Measurements from ENCODE around the gene OPA3.
A peak's percentile ranks its signal among the peaks of the same experiment; 100 is the strongest.
"Not testable (repeated sequence)": the region's sequence is repeated elsewhere in the genome, so short reads cannot be mapped to it uniquely, and the experiment has no call there.

OPA3 gene

DNA sequence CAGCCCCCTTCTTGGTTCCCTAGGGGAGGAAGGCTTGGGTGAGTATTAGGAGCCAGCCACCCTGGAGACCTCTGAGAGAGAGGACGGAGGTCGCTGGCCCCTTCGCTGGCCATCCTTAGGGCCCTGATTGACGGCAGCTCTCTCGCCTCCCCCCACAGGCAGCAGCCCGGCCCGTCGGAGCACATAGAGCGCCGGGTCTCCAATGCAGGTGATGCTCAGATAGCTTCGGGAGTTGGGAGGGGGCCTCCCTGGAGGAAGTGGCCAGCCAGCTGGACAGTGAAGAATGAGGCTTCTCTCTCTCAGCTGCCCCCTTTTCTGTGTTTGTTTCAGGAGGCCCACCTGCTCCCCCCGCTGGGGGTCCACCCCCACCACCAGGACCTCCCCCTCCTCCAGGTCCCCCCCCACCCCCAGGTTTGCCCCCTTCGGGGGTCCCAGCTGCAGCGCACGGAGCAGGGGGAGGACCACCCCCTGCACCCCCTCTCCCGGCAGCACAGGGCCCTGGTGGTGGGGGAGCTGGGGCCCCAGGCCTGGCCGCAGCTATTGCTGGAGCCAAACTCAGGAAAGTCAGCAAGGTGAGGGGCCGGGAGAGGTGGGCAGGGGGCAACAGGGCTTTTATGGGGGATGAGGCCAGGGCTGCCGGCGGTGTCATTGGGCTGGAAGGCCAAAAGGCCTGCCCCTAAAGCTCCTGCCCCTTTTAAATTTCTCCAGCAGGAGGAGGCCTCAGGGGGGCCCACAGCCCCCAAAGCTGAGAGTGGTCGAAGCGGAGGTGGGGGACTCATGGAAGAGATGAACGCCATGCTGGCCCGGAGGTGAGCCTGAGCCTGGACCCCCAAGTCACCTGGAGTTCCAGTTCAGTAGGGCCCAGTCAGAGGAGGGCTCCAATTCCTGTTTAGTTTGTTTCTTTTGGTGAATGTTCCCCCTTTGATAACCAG is 62.3 kb downstream of the OPA3 start:
- DNase-seq: no peak

DNA sequence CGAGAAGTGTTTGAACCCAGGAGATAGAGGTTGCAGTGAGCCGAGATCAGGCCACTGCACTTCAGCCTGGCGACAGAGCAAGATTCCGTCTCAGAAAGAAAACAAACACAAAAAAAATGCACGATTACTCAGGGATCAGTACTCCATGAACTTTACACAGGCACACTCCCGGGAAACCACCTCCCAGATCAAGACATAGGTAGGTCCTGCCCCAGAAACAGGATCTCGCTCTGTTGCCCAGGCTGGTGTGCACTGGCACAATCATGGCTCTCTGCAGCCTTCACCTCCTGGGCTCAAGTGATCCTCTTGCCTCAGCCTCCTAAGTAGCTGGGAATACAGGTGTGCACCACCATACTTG is 66.2 kb downstream of the OPA3 start:
- DNase-seq: no peak

DNA sequence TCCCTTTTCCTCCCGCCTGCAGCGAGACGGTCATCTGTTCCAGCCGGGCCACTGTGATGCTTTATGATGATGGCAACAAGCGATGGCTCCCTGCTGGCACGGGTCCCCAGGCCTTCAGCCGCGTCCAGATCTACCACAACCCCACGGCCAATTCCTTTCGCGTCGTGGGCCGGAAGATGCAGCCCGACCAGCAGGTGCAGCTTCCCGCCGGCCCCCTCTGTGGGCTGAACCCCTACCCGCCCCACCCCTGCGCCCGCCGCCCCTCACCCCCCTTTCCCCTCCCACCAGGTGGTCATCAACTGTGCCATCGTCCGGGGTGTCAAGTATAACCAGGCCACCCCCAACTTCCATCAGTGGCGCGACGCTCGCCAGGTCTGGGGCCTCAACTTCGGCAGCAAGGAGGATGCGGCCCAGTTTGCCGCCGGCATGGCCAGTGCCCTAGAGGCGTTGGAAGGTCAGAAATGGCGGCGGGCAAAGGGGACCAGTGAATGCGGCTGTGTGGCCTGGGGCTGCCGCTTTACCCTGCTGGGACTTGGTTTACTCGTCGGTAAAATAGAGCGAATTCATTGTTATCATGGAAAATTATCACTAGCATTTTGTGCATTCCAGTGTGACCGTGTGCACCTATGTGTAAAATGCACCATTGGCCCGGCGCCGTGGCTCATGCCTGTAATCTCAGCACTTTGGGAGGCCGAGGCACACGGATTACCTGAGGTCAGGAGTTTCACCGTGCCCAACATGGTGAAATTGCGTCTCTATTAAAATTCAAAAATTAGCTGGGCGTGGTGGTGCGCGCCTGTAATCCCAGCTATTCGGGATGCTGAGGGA is 66.7 kb downstream of the OPA3 start:
- DNase-seq: no peak

DNA sequence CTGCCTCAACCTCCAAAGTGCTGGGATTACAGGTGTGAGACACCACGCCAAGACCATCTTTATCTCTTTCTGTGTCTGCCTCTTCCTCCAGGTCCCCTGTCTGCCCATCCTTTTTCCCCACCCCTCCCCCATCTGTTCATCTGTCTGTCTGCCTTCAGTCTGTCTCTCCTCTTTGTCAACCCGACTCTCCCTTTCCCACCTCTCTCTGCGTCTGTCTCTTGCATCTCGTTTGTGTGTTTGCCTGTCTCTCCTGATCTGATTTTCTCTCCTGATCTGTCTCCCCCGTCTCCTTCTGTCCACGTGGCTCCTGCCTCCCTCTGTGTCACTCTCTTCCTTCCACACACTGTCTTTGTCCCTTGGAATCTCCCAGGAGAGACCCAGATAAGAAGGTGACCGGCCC is 67.4 kb downstream of the OPA3 start:
- DNase-seq: no peak

DNA sequence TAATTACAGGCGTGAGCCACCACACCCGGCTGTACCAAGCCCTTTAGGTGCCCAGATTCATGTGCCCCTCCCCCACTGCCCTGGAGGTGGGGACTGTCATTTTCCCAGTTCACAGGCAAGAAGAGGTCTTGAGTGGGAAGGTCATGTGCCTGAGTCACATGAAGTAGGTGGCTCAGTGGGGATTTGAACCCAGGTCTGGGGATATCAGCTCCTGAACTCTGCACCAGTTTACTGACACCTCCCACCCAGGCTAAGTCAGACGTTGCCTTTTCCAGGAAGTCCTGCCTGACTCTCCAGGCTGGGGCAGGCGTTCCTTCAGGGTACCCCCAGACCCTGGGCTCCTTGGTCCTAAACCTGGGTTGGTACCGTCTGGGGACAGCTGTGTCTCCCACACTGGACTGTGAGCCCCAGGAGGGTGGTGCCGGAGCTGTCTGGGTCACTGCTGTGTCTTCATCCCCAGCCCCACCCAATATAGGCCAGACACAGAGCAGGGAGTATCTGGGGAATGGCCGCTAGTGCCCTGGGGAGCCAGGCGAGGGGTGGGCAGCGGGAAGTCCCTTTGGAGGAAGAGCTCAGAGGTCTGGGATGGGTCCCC is 68.7 kb downstream of the OPA3 start:
- no peak for DNase-seq

DNA sequence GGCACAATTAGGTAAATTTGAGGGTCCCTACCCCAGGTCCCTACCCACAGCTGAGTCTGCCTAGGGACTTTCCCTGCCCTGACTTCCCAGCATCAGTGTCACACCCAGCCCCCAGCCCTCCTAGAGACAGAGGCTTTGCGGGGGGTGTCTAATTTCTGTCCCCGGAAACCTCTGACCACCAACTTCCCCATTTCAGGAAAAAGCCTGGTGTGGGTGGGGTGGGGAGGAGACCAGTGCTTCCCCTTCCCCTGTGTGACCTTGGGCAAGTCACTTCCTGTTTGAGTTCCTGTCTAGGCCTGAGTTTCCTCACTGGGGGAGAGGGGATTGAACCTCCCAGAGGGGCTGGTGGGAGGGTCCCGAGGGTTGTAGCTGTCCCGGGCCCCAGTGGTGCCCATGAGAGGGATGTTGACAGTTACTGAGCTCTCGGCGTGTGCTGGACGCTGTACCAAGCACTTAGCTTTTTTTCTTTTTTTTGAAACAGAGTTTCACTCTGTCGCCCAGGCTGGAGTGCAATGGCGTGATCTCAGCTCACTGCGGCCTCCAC is 69.4 kb downstream of the OPA3 start:
- DNase-seq: peak in 14 of 51 donors; percentile 16 to 44 (median 28)

DNA sequence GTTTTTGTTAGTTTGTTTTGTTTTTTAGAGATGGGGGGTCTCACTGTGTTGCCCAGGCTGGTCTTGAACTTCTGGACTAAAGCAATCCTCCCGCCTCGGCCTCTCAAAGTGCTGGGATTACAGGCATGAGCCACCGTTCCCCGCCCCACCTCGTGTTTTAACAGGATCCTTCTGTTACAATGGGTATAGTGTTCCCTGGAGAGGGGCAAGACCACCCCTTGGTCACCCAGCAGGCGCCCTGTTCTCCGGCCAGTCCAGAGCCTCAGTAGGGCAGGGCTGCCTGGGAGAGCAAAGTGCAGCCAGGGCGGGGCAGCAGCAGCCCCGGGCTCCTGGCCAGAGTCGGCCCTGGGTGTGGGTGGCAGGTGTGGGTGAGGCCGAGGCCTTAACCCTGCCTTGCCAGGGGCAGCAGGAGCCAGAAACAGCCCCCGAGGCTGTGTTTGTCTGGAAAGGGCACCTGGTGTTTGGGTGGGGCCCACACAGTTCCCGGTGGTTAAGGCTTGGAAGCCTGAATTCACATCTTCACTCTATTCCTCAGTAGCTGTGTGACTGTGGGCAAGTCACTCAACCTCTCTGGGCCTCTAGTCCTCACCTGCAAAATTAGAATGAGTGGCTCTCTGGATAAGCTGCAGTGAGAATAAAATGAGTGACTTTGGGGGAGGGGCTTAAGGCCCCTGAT is 70.1 kb downstream of the OPA3 start:
- DNase-seq: no peak

DNA sequence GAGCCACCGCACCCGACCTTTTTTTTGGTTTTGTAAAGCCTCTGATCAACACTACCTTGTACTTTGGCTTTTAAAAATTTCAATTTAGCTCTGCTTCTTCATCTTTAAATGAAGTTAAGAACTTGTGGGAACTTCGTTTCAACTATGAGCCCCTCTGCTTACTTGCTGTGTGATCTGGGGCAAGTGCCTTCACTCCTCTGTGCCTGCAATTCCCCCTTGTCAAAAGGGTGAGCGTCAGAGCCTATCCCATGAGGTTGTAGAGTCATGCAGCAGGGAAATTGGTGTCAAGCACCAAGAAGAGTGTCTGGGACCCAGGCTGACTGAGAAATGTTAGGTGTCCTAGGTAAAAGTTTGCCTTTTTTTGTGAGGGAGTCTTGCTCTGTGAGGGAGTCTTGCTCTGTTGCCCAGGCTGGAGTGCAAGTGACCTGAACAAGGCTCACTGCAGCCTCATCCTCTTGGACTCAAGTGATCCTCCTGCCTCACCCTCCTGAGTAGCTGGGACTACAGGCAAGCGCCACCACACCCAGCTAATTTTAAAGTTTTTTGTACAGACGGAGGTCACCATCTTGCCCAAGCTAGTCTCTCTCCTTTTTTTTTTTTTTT is 71.6 kb downstream of the OPA3 start:
- no peak for DNase-seq

DNA sequence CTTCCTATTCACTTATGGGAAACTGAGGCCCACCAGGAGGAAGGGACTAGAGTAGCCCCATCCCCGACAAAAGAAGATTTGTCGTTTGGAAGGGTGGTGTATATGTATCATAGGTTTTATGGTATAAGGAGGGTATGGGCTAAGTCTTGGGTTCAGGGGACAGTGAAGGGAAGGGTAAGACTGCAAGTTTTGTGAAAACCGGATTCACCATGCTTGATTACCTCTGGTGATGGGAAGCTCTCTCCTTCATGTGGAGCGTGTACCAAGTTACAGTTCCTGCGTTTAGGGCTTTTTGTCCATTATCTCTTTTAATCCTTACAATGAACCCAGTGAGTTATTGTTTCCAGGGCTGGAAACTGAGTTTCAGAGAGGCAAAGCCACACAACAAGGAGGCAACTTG is 73.5 kb downstream of the OPA3 start:
- DNase-seq: no peak

DNA sequence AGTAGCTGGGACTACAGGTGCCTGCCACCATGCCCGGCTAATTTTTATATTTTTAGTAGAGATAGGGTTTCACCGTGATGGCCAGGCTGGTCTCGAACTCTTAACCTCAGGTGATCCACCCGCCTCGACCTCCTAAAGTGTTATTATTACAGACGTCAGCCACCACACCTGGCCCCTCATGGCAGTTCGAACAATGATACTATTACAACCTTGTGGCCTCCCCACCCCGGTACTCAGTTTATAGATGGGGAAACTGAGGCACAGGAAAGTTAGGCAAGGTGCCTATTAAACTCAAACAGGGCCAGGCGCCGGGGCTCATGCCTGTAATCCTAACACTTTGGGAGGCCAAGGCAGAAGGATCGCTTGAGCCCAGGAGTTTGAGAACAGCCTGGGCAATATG is 74.2 kb downstream of the OPA3 start:
- DNase-seq: not testable (repeated sequence)

DNA sequence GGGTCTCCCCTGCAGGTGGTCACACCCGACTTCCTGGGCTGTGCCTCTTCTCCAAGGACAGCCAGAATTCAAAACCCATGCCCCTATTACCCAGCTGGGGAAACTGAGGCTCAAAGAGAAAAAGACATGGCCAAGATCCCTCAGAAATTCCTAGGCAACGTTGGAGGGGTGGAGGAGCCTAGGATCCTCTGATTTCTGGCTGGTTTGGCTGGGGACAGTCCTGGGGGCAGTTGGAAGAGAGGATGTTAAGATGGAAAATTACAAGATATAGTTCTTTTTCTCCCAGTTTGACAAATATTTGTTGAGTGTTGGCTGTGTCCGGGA is 74.9 kb downstream of the OPA3 start:
- DNase-seq: no peak

DNA sequence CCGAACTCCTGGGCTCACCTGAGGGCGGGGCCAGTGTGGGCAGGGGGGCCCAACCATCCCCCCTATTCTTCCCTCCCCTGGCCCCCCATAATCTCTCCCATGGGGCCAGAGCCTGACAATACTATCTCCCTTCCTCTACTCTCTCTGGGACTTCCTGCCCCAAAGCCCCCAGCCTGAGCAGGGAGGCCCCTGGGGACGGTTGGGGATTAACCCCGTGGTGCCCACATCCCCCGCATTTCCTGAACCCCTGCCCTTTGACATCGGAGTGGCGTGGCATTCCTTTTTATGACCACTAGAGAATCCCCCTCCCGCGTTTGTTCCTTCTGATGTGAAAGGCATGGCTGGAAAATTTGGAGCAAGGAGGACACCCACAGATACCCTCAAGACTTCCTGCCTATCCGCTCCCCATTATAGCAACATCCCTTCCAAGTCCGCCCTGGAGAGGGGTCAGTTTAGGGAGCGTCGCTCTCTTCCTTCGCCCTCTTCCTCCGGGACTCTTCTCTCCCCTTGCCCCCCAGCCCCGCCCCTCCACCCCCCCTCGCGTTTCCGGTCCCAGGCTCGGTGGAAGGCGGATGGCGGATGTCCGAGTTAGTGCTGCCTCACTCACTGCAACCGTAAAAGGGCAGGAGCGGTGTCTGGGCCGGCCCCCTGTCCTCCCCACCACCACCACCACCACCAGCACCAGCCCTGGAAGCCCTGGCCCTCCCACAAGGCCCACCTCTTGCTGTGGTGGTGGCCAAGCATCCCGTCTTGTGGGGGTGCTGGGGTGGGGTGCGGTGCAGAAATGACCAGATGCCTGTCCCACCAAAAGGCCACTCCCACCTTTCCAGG is 75.5 kb downstream of the OPA3 start:
- DNase-seq: peak in 16 of 51 donors; percentile 11 to 41 (median 27)

DNA sequence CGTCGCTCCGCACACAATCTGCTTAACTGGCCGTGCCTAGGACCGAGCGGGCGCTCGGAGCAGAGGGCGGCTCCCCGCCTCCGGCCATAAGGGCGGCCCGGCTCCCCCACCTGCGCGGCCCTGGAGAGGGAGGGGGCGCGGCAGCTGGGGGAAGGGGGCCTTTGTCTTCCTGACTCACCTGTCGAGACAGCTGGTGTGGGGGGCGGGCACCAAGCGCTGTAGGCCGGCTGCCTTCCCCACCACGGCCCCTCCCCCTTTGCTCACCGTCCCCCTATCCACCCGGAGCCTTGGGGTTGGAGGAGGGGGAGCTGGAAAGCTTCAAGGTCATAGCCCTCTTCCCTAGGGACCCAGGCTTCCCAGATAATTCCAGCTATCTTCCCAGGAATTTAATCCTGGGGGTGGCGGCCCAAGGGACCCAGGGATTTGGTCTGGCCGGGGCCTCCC is 76.2 kb downstream of the OPA3 start:
- peak in 1 of 51 donors; percentile 9 for DNase-seq

DNA sequence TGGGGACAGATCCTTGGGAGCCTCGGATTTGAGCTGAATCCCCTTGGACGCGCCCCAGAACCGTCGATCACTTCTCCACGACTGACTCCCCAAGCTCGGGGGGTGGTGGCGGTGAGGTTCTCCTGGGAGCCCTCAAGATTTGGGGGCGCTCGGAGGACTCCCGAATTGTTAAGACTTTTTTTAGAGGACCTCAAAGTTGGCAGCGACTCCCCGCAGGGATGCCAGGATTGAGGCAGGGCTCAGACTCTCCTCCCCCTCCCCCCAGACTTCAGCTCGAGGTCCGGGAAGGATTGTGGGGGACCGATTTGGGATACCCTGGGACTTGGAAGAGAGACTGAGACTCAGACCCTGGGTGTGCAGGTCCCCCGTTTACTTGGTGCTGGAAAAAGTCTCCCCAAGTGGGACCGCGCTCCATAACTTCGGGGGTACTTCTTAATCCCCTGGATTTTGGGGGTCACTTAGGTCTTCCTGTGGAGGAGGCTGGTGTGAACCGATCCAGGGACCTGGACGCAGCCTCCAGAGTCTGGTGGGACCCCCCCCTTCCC is 76.7 kb downstream of the OPA3 start:
- DNase-seq: peak in 1 of 51 donors; percentile 49

DNA sequence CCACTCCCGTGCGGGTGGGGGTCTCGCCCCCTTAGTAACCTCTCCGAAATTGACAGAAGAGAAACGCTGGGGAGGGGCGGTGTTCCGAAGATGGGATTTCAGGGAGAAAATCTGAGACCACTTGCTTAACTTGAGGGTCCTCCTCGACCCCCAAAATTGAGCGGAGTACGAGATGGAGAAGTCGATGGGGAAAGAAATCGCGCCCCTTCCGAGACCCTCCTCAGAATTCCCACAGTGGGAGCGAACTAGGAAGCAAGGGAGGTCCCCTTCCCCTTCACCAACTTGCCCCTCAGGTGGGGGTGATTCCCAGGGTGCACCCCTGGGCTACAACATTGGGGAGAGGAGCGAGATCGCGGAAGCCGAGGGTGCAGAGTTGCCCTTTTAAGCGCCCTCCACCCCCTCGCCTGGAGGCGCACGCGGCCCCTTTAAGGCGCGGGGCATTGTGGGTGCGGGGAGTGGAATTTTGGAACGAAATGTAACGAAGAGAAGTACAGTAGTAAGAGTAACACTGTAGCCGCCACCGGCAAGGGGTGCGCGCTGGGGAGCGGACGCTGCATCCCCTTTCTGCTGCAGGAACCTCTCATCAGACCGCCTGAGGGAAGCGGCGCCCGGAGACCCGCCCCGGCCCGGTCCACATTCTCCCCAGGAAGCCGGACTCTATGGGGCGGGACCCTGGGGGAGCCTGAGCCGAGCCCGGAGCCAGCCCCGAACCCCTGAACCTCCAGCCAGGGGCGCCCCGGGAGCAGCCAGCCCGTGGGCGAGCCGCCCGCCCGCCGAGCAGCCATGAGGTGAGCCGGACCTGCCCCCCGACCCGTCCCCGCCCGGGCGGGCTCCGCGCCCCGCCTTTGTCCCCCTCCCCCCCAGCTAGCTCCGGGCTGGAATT is 77.4 kb downstream of the OPA3 start, which contains the start of gene VASP:
Gene VASP, plus strand, starts transcription at position 491 of the 883 bp plus-strand sequence. Its CDS starts 293 bp downstream, at position 784.
- peak in 48 of 51 donors; percentile 29 to 87 (median 68) for DNase-seq

DNA sequence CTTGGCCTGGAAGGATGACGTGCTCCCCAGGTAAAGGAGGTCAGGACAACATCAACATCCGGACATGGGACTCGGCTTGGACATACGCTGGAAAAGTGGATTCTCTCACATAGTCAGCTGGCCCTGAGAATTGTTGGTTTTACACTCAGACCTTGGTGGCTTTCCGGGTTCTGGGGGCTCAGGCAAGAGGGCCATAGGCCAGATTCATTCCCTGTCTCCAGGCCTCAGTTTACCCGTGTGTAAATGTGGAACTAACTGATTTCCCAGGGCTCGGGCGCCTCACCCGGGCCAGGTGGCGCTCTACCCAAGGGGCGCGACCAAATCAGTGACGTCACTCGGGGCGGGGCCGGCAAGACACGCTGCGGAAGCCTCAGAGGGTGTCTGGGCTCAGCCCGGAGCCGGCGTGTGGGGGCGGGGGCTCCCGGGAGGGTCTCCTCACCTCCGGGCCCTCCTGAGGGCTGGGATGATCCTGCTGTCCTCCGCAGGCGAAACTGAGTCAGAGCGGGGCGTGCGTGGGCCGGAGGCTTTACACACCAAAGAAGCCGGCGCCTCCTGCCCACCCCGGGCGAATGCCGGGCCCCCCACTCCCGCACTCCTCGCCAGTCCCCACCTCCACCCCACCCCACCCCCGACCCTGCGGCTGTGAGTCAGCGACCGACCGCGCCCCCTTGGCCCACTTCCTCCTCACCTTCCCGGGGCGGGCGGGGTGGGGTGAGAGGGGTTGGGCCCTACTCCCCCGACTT is 78.2 kb downstream of the OPA3 start:
- DNase-seq: peak in 50 of 51 donors; percentile 33 to 94 (median 81)

DNA sequence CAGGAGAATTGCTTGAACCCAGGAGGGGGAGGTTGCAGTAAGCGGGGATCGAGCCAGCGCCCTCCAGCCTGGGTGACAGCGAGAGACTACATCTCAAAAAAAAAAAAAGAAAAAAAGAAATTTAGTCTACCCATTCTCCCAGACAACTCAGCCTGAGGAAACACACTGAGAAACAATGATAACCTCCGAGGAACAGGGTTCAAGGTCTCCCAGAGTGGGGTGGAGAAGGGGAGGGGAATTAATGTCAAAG is 78.7 kb downstream of the OPA3 start:
- no peak for DNase-seq
